Measurements from ENCODE around the gene MBD3L4.

MBD3L4 gene

DNA sequence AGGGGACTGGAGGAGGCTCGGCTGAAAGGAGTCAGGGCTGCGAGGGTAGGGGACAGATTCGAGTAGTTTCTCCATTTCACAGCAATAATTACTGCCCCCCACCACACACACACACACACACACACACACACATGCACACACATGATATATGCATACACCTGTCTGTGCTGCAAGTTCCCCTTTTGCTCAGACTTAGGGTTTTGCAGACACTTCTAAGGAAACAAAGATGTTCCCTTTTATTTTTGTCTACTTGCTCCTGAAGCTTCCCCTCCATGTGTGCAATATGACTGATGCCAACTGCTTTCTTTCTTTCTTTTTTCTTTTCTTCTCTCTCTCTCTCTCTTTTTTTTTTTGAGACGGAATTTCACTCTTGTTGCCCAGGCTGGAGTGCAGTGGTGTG, 32.1 kb downstream of the MBD3L4 start:
- Histone ChIP-seq H3K79me2 (ENCODE audit: insufficient read depth, low read length) (no peaks in the 10 kb centered on the region), H3K4me1 (ENCODE audit: insufficient read depth, low read length, severe bottlenecking) (no peaks in the 10 kb centered on the region), H3K36me3 (ENCODE audit: insufficient read depth, low read length) (no peaks in the 10 kb centered on the region; the same call in 1 of the 2 replicates), H2AFZ (ENCODE audit: low read length) (no peak overlapping the region), H3F3A (ENCODE audit: insufficient read depth, low read length) (no peaks in the 10 kb centered on the region), H3K27me3 (ENCODE audit: insufficient read depth, low read length) (0 out of 2 replicates have a peak, but pooled peaks cover 5% of the 10 kb centered on the region), H3K27ac (ENCODE audit: low read depth, low read length, poor library complexity, severe bottlenecking) (no peak overlapping the region), H3K9me2 (ENCODE audit: low read depth, low read length) (no peaks in the 10 kb centered on the region), H3K4me2 (ENCODE audit: low read length) (no peak overlapping the region), H4K20me1 (ENCODE audit: insufficient read depth, low read length) (no peaks in the 10 kb centered on the region), H3K9me3 (ENCODE audit: low read length) (no peaks in the 10 kb centered on the region), H3K9ac (ENCODE audit: low read length) (no peak overlapping the region), H3K4me3 (ENCODE audit: low read depth, low read length, poor library complexity, severe bottlenecking) (no peak overlapping the region)
- TF ChIP-seq, protein P1, sequence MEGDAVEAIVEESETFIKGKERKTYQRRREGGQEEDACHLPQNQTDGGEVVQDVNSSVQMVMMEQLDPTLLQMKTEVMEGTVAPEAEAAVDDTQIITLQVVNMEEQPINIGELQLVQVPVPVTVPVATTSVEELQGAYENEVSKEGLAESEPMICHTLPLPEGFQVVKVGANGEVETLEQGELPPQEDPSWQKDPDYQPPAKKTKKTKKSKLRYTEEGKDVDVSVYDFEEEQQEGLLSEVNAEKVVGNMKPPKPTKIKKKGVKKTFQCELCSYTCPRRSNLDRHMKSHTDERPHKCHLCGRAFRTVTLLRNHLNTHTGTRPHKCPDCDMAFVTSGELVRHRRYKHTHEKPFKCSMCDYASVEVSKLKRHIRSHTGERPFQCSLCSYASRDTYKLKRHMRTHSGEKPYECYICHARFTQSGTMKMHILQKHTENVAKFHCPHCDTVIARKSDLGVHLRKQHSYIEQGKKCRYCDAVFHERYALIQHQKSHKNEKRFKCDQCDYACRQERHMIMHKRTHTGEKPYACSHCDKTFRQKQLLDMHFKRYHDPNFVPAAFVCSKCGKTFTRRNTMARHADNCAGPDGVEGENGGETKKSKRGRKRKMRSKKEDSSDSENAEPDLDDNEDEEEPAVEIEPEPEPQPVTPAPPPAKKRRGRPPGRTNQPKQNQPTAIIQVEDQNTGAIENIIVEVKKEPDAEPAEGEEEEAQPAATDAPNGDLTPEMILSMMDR (IDR thresholded peaks at IDR 0.05; ENCODE audit: low read length), result no peak
- no peak for TF ChIP-seq EZH2 (IDR thresholded peaks at IDR 0.05; ENCODE audit: borderline replicate concordance, low read length)

DNA sequence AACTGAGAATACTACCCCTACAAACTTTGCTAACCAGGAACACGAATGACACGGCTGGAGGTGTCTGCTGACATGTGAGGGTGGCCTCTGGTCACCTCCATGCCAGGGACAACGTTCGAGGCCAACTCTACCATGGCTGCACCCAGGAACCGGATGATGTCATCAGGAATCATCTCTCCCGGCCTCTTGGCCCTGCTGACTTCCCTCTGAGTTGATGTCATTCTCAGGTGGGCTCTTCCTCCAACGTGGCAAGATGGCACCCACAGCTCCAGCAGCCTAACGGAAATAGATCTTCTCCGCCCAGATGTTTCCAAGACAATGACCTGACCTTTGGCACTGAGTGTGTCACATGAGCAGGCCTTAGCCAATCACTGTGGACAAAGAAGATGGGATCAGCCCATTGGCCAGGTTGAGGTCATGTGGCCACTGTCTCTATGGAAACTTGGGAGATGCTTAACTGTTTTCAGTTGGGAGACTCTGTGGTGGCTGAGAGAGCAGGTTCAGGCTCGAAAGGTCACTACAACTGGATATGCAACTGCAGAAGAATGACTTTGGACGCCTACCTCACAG, 33.8 kb downstream of the MBD3L4 start:
- no peak overlapping the region for H3K4me3 ChIP-seq (ENCODE audit: low read depth, low read length, poor library complexity, severe bottlenecking)
- H2AFZ ChIP-seq (ENCODE audit: low read length), result no peak overlapping the region
- no peaks in the 10 kb centered on the region; the same call in 1 of the 2 replicates for H3K36me3 ChIP-seq (ENCODE audit: insufficient read depth, low read length)
- H3F3A ChIP-seq (ENCODE audit: insufficient read depth, low read length), result no peaks in the 10 kb centered on the region
- TF ChIP-seq, protein P1 (IDR thresholded peaks at IDR 0.05; ENCODE audit: low read length), result no peak
- no peak for TF ChIP-seq EZH2 (IDR thresholded peaks at IDR 0.05; ENCODE audit: borderline replicate concordance, low read length)
- no peaks in the 10 kb centered on the region for H3K79me2 ChIP-seq (ENCODE audit: insufficient read depth, low read length)
- H3K4me1 ChIP-seq (ENCODE audit: insufficient read depth, low read length, severe bottlenecking), result no peaks in the 10 kb centered on the region
- no peak overlapping the region for H3K27ac ChIP-seq (ENCODE audit: low read depth, low read length, poor library complexity, severe bottlenecking)
- no peaks in the 10 kb centered on the region for H4K20me1 ChIP-seq (ENCODE audit: insufficient read depth, low read length)
- H3K4me2 ChIP-seq (ENCODE audit: low read length), result no peak overlapping the region; the same call in 1 of the 2 replicates
- no peaks in the 10 kb centered on the region for H3K9me3 ChIP-seq (ENCODE audit: low read length)
- H3K27me3 ChIP-seq (ENCODE audit: insufficient read depth, low read length), result 0 out of 2 replicates have a peak, but pooled peaks cover 3% of the 10 kb centered on the region
- no peak overlapping the region for H3K9ac ChIP-seq (ENCODE audit: low read length)
- H3K9me2 ChIP-seq (ENCODE audit: low read depth, low read length), result no peaks in the 10 kb centered on the region

DNA sequence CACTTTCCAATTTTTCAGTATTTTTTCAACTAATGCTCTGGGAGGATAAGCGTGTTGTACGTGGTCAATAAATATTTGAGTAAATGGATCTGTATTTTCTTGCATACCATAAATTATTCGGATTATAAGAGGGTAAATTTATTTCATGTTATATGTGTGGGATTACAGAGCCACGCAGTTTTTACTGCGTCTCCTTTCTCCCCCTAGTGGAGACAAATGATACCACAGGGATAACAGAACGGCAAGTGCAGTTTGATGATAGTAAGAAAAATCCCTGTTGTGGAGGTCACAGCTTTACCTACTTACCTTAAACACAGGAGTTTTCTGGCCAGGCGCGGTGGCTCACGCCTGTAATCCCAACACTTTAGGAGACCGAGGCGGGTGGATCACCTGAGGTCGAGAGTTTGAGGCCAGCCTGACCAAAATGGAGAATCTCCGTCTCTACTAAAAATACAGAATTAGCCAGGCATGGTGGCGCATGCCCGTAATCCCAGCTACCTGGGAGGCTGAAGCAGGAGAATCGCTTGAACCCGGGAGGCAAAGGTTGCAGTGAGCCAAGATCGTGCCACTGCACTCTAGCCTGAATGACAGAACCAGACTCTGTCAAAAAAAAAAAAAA, 35.6 kb downstream of the MBD3L4 start:
- H3K9me2 ChIP-seq (ENCODE audit: low read depth, low read length), result no peaks in the 10 kb centered on the region
- H2AFZ ChIP-seq (ENCODE audit: low read length), result no peak overlapping the region
- no peaks in the 10 kb centered on the region for H3F3A ChIP-seq (ENCODE audit: insufficient read depth, low read length)
- no peaks in the 10 kb centered on the region for H3K9me3 ChIP-seq (ENCODE audit: low read length)
- no peaks in the 10 kb centered on the region for H3K36me3 ChIP-seq (ENCODE audit: insufficient read depth, low read length)
- TF ChIP-seq, protein P1 (IDR thresholded peaks at IDR 0.05; ENCODE audit: low read length), result peak; percentile 81
- TF ChIP-seq EZH2 (IDR thresholded peaks at IDR 0.05; ENCODE audit: borderline replicate concordance, low read length), result no peak
- no peaks in the 10 kb centered on the region; the same call in 1 of the 2 replicates for H3K27me3 ChIP-seq (ENCODE audit: insufficient read depth, low read length)
- no peak overlapping the region for H3K9ac ChIP-seq (ENCODE audit: low read length)
- no peaks in the 10 kb centered on the region for H3K79me2 ChIP-seq (ENCODE audit: insufficient read depth, low read length)
- H3K4me2 ChIP-seq (ENCODE audit: low read length), result no peak overlapping the region
- no peak overlapping the region for H3K4me3 ChIP-seq (ENCODE audit: low read depth, low read length, poor library complexity, severe bottlenecking)
- H3K4me1 ChIP-seq (ENCODE audit: insufficient read depth, low read length, severe bottlenecking), result no peaks in the 10 kb centered on the region
- H4K20me1 ChIP-seq (ENCODE audit: insufficient read depth, low read length), result no peaks in the 10 kb centered on the region
- H3K27ac ChIP-seq (ENCODE audit: low read depth, low read length, poor library complexity, severe bottlenecking), result no peak overlapping the region

All from OCI-LY1 (cell line).